ENCODE data around the gene MINDY2.
"Not testable (repeated sequence)": the region's sequence is repeated elsewhere in the genome, so short reads cannot be mapped to it uniquely, and the experiment has no call there.

MINDY2 gene

GRCh38 chr15:58867926-58868325, 96.8 kb downstream of the MINDY2 start:
- Histone ChIP-seq H3K9me3 (ENCODE audit: control insufficient read depth, insufficient read depth, low read length) (no peaks in the 10 kb centered on the region), H3K4me1 (ENCODE audit: insufficient read depth, low read length) (no peaks in the 10 kb centered on the region), H3K9ac (ENCODE audit: low read depth, low read length) (no peak overlapping the region), H3K36me3 (ENCODE audit: insufficient read depth, low read length) (no peaks in the 10 kb centered on the region)

GRCh38 chr15:58870451-58870850, 99.3 kb downstream of the MINDY2 start:
- H3K9ac ChIP-seq (ENCODE audit: low read depth, low read length), result no peak overlapping the region
- H3K36me3 ChIP-seq (ENCODE audit: insufficient read depth, low read length), result no peaks in the 10 kb centered on the region
- H3K4me1 ChIP-seq (ENCODE audit: insufficient read depth, low read length), result no peaks in the 10 kb centered on the region
- H3K9me3 ChIP-seq (ENCODE audit: control insufficient read depth, insufficient read depth, low read length), result no peaks in the 10 kb centered on the region

- no peaks in the 10 kb centered on the region for H3K9me3 ChIP-seq (ENCODE audit: control insufficient read depth, insufficient read depth, low read length)
- H3K4me1 ChIP-seq (ENCODE audit: insufficient read depth, low read length), result no peaks in the 10 kb centered on the region
- no peaks in the 10 kb centered on the region; the same call in none of the 2 replicates for H3K36me3 ChIP-seq (ENCODE audit: insufficient read depth, low read length)
- no peak overlapping the region for H3K9ac ChIP-seq (ENCODE audit: low read depth, low read length)
Observed at GRCh38 chr15:58873267-58873666, 102.2 kb downstream of the MINDY2 start.

- Histone ChIP-seq H3K9me3 (ENCODE audit: control insufficient read depth, insufficient read depth, low read length) (no peaks in the 10 kb centered on the region), H3K36me3 (ENCODE audit: insufficient read depth, low read length) (peaks cover 15% of the 10 kb centered on the region), H3K9ac (ENCODE audit: low read depth, low read length) (no peak overlapping the region), H3K4me1 (ENCODE audit: insufficient read depth, low read length) (no peaks in the 10 kb centered on the region)
Observed at GRCh38 chr15:58875343-58875742, 104.2 kb downstream of the MINDY2 start.

GRCh38 chr15:58876306-58877106, 105.4 kb downstream of the MINDY2 start:
- peaks cover 23% of the 10 kb centered on the region for H3K36me3 ChIP-seq (ENCODE audit: insufficient read depth, low read length)
- H3K9me3 ChIP-seq (ENCODE audit: control insufficient read depth, insufficient read depth, low read length), result no peaks in the 10 kb centered on the region
- no peak overlapping the region for H3K9ac ChIP-seq (ENCODE audit: low read depth, low read length)
- H3K4me1 ChIP-seq (ENCODE audit: insufficient read depth, low read length), result no peaks in the 10 kb centered on the region

GRCh38 chr15:58877999-58878825, 107.1 kb downstream of the MINDY2 start:
- no peaks in the 10 kb centered on the region for H3K9me3 ChIP-seq (ENCODE audit: control insufficient read depth, insufficient read depth, low read length)
- H3K4me1 ChIP-seq (ENCODE audit: insufficient read depth, low read length), result no peaks in the 10 kb centered on the region
- H3K36me3 ChIP-seq (ENCODE audit: insufficient read depth, low read length), result peaks cover 32% of the 10 kb centered on the region
- H3K9ac ChIP-seq (ENCODE audit: low read depth, low read length), result no peak overlapping the region

GRCh38 chr15:58880320-58880719, 109.2 kb downstream of the MINDY2 start:
- no peaks in the 10 kb centered on the region for H3K9me3 ChIP-seq (ENCODE audit: control insufficient read depth, insufficient read depth, low read length)
- H3K9ac ChIP-seq (ENCODE audit: low read depth, low read length), result no peak overlapping the region
- peaks cover 44% of the 10 kb centered on the region for H3K36me3 ChIP-seq (ENCODE audit: insufficient read depth, low read length)
- H3K4me1 ChIP-seq (ENCODE audit: insufficient read depth, low read length), result no peaks in the 10 kb centered on the region

GRCh38 chr15:58882243-58882642, 111.1 kb downstream of the MINDY2 start:
- Histone ChIP-seq H3K9ac (ENCODE audit: low read depth, low read length) (no peak overlapping the region), H3K36me3 (ENCODE audit: insufficient read depth, low read length) (peaks cover 55% of the 10 kb centered on the region), H3K4me1 (ENCODE audit: insufficient read depth, low read length) (no peaks in the 10 kb centered on the region), H3K9me3 (ENCODE audit: control insufficient read depth, insufficient read depth, low read length) (no peaks in the 10 kb centered on the region)

- not testable (repeated sequence) for H3K9ac ChIP-seq (ENCODE audit: low read depth, low read length); H3K4me1 ChIP-seq (ENCODE audit: insufficient read depth, low read length); H3K9me3 ChIP-seq (ENCODE audit: control insufficient read depth, insufficient read depth, low read length)
- H3K36me3 ChIP-seq (ENCODE audit: insufficient read depth, low read length), result peaks cover 59% of the 10 kb centered on the region
Observed at GRCh38 chr15:58883926-58884325, 112.8 kb downstream of the MINDY2 start.

- Histone ChIP-seq H3K9ac (ENCODE audit: low read depth, low read length) (no peak overlapping the region), H3K4me1 (ENCODE audit: insufficient read depth, low read length) (no peaks in the 10 kb centered on the region), H3K9me3 (ENCODE audit: control insufficient read depth, insufficient read depth, low read length) (no peaks in the 10 kb centered on the region), H3K36me3 (ENCODE audit: insufficient read depth, low read length) (peaks cover 51% of the 10 kb centered on the region)
Observed at GRCh38 chr15:58886921-58887320, 115.8 kb downstream of the MINDY2 start.

- no peak overlapping the region for H3K9ac ChIP-seq (ENCODE audit: low read depth, low read length)
- peaks cover 44% of the 10 kb centered on the region for H3K36me3 ChIP-seq (ENCODE audit: insufficient read depth, low read length)
- H3K9me3 ChIP-seq (ENCODE audit: control insufficient read depth, insufficient read depth, low read length), result no peaks in the 10 kb centered on the region
- H3K4me1 ChIP-seq (ENCODE audit: insufficient read depth, low read length), result no peaks in the 10 kb centered on the region
Observed at GRCh38 chr15:58889363-58889762, 118.3 kb downstream of the MINDY2 start.

- H3K36me3 ChIP-seq (ENCODE audit: insufficient read depth, low read length), result peaks cover 22% of the 10 kb centered on the region
- H3K9me3 ChIP-seq (ENCODE audit: control insufficient read depth, insufficient read depth, low read length), result no peaks in the 10 kb centered on the region
- H3K4me1 ChIP-seq (ENCODE audit: insufficient read depth, low read length), result no peaks in the 10 kb centered on the region
- H3K9ac ChIP-seq (ENCODE audit: low read depth, low read length), result no peak overlapping the region
Observed at GRCh38 chr15:58898150-58898680, 127.1 kb downstream of the MINDY2 start.

GRCh38 chr15:58900631-58901030, 129.5 kb downstream of the MINDY2 start:
- no peak overlapping the region for H3K9ac ChIP-seq (ENCODE audit: low read depth, low read length)
- H3K4me1 ChIP-seq (ENCODE audit: insufficient read depth, low read length), result no peaks in the 10 kb centered on the region
- H3K36me3 ChIP-seq (ENCODE audit: insufficient read depth, low read length), result peaks cover 20% of the 10 kb centered on the region
- no peaks in the 10 kb centered on the region for H3K9me3 ChIP-seq (ENCODE audit: control insufficient read depth, insufficient read depth, low read length)

GRCh38 chr15:58908550-58909309, 137.6 kb downstream of the MINDY2 start:
- Histone ChIP-seq H3K9me3 (ENCODE audit: control insufficient read depth, insufficient read depth, low read length) (no peaks in the 10 kb centered on the region), H3K4me1 (ENCODE audit: insufficient read depth, low read length) (no peaks in the 10 kb centered on the region), H3K36me3 (ENCODE audit: insufficient read depth, low read length) (peaks cover 4% of the 10 kb centered on the region; the same call in 1 of the 2 replicates), H3K9ac (ENCODE audit: low read depth, low read length) (no peak overlapping the region)
